HG03135 (cell line): Measurements from ENCODE around the gene PACSIN2.
"Not testable (repeated sequence)": the region's sequence is repeated elsewhere in the genome, so short reads cannot be mapped to it uniquely, and the experiment has no call there.

ENCODE experiments used
- ATAC-seq: cut with Tn5 transposase; IDR thresholded peaks from one replicate; pipeline ENCODE4 v1.9.1; 2021; ENCODE audit warnings: mild to moderate bottlenecking, moderate library complexity; ENCODE audit not compliant: unreplicated experiment

The PACSIN2 gene

DNA sequence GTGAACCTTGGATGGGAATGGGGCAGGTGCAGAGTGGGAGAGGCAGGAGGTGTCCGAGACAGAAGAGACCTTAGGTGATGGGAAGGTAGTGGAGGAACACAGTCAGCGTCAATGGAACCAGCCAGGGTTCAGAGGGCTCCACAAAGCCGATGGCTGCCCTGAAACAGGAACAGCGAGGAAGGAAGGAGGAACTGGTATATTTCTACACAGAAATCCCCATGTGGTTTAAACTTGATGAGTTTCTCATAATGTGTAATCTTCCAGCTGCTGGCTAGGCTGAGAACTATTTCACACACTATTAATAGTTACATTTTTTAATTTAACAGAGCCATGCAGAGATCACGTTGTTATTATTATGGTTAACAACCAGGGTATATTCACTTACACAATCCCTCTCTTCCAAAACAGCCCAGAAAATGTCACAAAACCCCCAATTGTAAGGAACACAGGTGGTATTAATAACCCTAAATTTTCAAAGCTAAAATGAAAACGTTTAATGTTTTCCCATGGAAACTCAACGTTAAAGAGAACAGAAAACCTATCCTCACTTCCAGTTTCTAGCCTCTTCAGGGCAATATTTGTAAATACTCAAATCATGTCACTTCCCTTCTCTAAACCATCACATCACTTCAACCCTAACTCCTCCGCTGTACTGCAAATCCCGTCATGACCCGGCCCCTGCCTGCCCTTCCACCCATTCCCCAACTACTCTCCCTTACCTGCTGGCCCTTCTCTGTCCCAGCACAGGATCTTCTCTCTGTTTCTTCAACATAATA lies 83.3 kb downstream of the PACSIN2 start:
- ATAC-seq, result no peak

DNA sequence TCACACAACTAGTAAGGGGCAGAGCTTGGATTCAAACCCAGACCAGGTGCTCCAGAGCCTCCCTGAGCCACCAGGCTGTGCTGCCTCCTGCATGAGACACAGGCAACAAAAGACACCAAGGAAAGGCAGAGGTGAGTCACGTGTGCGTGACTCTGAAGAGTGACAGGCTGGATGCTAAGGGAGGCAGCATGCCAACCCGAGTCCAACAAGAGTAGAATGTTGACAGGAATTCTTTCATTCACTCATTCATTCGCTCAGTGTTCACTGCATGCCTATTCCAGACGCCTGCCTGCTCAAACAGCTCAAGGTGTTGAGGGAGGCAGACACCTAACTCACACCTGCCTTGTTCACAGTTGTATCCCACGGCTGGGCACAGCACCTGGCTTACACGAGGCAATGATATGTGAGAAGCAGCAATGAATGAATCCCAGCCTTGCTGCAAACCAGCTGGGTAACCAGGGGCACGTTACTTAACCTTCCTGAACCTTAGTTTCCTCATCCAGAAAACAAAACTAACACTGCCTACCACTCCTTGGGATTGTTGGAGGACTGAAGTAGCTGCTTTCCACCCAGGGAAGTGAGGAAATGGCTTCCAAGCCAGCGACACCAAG lies 84.0 kb downstream of the PACSIN2 start:
- ATAC-seq, result no peak

DNA sequence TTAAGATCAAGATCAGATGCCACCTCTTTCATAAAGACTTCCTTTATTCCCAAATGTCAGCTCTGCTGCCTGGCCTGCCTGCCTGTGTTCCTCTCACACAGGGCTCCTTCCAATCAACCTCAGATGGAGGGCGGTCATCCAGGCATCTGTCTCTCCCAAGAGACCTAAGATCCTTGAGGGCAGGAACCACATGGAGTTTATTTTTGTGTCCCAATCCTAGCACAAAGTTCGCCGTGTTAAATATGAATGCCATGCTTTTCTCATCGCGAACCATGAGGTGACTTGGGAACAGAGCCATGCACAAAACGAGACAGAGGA lies 85.2 kb downstream of the PACSIN2 start:
- no peak for ATAC-seq

- ATAC-seq, result no peak
Observed at GRCh38 chr22:42928969-42929837, 85.7 kb downstream of the PACSIN2 start.

DNA sequence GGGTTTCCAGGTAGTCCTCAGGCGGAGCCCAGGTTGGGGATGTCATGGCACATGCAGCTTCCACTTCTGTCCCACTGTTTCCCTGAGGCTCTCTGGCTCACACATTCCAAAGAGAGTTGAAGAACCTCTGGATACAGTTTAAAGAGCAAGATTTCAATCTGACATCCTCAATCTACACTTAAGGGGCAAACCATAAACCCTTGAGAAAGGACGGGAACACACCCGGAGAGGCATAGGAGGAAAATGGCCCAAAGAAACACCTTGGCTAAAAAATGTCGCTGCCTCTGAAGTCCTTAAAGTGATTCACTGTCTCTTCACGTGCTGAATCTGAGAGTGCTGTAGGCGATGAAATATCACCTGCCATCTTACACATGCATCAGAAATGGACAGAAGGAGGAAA lies 87.0 kb downstream of the PACSIN2 start:
- ATAC-seq, result no peak

DNA sequence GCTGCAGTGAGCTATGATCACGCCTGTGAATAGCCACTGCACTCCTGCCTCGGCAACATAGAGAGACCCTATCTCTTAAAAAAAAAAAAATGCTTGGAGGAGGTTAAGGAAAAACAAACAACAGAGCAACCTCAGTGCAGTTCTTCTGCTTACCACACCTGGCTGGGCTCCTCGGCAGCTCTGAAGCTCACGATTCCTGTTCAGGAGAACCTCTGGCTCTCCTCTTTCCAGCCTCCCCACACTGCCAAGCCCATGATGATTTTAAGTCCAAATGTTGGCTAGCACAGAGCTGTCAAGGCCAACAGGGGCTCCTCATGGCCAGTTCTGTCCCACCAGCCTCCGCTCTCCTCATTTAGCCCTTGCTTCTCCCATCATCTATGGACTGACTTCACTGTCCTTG lies 88.2 kb downstream of the PACSIN2 start:
- ATAC-seq, result no peak

DNA sequence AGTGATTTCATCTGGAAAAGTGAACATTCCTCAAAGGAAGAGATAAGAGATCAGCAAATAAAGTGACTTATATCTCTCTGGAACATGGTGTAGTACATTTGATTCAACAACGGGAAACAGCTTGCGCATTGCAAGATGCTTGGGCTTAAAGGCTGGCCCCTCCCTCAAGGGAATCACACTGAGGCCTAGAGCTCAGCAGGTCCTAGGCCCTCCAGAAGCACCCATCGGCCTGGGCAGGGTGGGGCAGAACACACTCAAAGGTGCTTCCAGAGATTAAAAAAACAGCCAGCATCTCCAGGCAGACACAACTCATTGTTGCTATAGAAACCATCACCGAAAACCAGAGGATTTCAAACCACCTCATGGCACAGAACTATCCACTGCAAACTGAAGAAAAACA lies 88.8 kb downstream of the PACSIN2 start:
- no peak for ATAC-seq

DNA sequence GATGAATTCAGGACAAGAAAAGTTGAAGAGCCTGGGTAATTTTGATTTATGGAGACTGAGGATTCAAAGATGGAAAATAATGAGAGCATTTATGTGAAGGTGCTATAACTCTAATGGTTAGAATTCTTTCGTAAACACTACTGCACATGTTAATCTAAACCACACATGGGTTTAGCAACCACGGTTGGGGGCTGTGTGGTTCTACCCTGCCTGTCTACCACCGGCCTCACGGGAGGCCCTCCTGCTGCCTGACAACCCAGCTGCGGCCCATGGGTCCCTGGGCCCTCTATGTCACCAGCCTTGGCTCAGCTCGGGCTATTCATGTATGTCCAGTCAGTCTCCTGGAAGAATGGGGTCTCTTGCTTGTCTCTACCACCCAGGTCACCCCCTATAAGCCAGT lies 89.4 kb downstream of the PACSIN2 start:
- ATAC-seq, result no peak

DNA sequence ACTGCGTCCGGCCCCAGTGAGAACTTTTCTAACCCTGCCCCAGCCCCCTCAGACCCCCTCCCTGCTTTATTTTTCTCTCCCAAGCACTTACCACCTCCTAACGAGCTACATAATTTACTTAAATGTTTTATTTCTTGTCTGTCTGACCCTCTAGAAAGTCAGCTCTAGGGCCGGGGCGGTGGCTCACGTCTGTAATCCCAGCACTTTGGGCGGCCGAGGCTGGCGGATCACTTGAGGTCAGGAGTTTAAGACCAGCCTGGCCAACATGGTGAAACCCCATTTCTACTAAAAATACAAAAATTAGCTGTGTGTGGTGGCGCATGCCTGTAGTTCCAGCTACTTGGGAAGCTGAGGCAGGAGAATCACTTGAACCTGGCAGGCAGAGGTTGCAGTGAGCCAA lies 89.9 kb downstream of the PACSIN2 start:
- not testable (repeated sequence) for ATAC-seq

DNA sequence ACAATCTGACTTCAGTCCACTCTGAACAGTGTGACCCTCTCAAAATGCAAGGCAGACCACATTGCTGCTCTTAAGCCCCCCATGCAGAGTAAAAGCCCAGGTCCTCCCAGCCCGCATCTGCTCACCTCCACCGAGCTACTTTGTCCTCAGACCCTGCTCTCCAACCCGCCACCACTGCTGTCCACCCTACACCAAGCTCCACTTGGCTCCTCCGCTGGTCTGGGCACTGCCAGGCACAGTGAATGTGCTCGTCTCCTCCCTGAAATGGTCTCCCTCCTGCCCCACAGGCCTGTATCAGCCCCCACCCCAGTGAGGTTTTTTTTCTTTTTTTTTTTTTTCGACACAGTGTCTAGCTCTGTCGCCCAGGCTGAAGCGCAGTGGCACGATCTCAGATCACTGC lies 90.5 kb downstream of the PACSIN2 start:
- ATAC-seq, result no peak

- ATAC-seq, result no peak
Observed at GRCh38 chr22:42922374-42923191, 92.4 kb downstream of the PACSIN2 start.

GRCh38 chr22:42920101-42920820 lies 94.7 kb downstream of the PACSIN2 start:
- no peak for ATAC-seq

GRCh38 chr22:42919199-42919598 lies 95.8 kb downstream of the PACSIN2 start:
- no peak for ATAC-seq

GRCh38 chr22:42918500-42918899 lies 96.4 kb downstream of the PACSIN2 start:
- no peak for ATAC-seq

DNA sequence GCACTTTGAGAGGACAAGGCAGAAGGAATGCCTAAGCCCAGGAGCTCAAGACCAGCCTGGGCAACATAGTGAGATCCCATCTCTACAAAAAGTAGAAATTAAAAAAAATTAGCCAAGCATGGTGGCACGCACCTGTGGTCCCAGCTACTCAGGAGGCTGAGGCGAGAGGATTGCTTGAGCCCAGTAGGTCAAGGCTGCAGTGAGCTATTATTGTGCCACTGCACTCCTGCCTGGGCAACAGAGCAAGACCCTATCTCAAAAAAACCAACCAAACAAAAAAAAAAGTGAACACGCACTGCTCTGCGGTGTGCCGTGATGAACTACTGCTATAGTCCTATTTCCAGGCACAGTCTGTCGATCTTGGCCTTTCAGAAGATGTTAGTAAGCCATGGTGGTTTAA lies 97.6 kb downstream of the PACSIN2 start:
- ATAC-seq, result not testable (repeated sequence)

DNA sequence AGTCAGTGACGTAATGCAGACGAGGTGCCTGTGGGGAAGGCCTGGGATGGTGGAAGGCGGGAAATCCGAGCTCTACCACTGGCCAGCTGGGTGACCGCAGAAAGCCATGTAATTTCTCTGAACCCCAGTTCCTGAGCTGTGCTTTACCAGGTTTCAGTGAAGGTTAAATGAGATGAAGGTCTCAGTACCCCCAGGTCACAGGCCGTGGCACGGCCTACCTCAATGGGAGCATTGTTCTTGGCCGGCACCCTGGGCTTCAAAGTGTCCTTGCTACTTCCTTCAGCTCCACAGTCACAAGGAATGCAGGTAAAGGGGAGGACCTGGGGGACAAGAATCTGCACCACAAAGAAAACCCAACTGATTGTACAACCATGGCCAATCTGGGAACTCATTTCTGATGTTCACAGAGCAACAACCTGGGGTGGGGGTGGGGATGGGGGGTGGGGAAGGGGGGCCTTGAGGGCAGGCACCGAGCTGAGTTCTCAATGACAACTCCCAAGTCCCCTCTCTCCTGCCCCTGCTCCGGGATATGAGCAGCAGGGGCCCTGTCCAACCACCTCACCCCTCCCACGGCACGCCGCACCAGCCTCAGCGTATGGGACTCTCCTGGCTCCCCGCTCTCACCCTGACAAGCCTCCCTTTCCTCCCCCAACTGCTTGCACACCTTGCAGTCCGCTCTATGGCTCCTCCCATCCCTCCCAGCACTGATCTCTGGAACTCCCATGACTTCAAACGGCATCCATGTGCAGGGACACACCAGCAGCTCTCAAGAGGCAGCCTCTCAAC lies 98.8 kb downstream of the PACSIN2 start:
- ATAC-seq, result no peak

DNA sequence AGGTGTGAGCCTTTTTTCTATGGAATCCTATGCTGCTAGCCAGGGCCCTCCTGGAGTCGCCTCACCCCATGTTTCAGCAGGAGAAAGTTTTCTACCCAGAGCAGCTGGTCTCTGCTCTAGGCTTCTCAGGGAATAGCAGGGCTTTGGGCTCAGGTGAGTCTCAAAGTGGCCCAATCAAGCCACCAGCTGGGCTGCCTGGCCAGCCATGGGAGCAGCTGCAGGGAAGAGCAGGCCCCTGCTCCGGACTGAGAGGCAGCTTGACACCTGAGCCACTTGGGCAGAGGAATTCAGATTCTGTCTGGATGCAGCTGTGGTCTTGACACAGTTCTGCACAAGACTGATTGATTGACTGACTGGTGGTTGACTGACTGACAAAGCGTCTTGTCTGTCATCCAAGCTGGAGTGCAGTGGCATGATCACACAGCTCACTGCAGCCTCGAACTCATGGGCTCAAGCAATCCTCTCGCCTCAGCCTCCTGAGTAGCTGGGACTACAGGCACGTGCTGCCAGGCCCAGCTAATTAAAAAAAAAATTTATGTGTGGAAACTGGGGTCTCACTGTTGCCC lies 100.4 kb downstream of the PACSIN2 start:
- ATAC-seq, result no peak

DNA sequence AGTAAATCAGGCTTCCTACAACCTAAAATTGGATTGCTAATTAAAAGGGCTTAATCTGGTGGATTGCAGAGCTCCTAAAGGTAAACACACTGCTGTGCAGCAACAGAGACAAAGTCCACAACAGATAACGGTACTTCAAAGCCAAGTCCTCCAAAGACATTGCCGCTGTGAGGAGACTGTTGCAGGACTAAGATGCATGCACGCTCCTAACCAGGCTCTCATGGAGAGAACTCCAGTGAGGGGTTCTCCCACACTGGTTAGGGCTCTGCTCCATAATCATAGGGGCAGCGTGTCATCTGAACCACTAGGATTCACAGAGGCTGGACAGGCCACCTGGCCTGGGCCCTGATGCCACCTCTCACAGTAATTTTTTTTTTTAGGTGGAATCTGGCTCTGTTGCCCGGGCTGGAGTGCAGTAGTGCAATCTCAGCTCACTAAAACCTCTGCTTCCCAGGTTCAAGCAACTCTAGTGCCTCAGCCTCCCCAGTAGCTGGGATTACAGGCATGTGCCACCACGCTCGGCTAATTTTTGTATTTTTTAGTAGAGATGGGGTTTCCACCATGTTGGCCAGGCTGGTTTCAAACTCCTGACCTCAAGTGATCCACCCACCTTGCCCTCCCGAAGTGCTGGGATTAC lies 101.0 kb downstream of the PACSIN2 start:
- no peak for ATAC-seq

GRCh38 chr22:42912059-42912458 lies 102.9 kb downstream of the PACSIN2 start:
- ATAC-seq, result no peak
